G401 (cell line): ENCODE data around the gene ASIC2. TPM values are rescaled to one million over a fixed set of nuclear protein-coding genes. Genes with fewer than 3 reads are reported as not detected.
A peak's percentile ranks its signal among the peaks of the same experiment; 100 is the strongest.

Experiments
- DNase-seq: peaks from one replicate; pipeline ENCODE4 v3.0.0-alpha.2; 2015; ENCODE audit warnings: low spot score
- in situ Hi-C: cut with HindIII; loops from 2 replicates; pipeline ENCODE4 v1.10.0; 2016; ENCODE audit warnings: low sequenced_read_pairs, mixed read lengths
- total RNA-seq: library from RNA; depleted of rRNA; stranded (reverse); fragments of >200 nt; shearing (Covaris generic); gene quantifications from 2 replicates; pipeline ENCODE4 v1.2.3, GENCODE V29; 2014

ASIC2 gene
- total RNA-seq, 1 experiment from 2014 or later, result not detected

DNA sequence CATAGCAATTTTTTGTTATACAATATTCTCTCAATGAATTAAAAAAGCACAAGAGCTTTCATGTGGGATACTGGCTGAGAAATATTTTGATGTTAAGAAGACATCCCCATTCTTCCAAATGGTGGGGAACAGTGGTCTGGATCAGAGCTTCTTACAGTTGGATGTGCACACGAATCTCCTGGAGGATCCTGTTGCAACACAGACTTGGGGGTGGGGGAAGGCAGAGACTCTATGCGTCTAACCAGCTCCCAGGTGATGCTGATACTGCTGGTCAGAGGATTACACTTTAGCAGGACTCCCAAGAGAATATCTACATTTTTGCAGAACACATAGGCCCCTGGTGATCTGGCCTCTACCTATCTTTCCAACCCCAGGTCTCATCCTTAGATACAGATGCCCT lies 193.2 kb downstream of the ASIC2 start:
- in situ Hi-C loops, result no loop called here

GRCh38 chr17:33099252-33099651 lies 193.8 kb downstream of the ASIC2 start:
- in situ Hi-C loops, result no loop called here

More for the DNA sequence above, 193.2 kb downstream of the ASIC2 start:
- no peak for DNase-seq

GRCh38 chr17:33097411-33097810 lies 195.7 kb downstream of the ASIC2 start:
- peak; percentile 82 for DNase-seq

More at GRCh38 chr17:33099252-33099651, 193.8 kb downstream of the ASIC2 start:
- DNase-seq, result no peak

GRCh38 chr17:33096161-33096560 lies 196.9 kb downstream of the ASIC2 start:
- in situ Hi-C loops, result no loop called here
- DNase-seq, result peak; percentile 12

More at GRCh38 chr17:33097411-33097810, 195.7 kb downstream of the ASIC2 start:
- in situ Hi-C loops, result no loop called here

DNA sequence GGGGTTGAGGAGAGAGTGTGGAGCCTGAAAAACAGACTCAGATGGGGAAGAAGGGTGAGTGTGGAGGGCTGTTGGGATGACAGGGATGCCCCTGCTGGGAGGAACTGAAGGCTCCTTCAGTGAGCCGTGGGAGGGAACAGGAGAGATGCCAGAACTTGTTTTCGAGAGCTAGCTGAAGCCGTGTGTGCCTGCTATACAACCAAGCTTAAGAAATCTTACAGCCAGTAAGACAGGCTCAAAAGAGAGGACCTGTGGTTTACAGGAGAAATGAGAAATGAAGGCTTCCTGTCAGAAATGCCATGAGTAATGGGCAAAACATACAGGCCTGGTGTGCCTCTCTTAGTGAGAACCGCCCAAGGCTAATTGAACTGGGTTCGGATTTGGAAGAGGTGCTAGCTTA lies 201.8 kb downstream of the ASIC2 start:
- no peak for DNase-seq
- in situ Hi-C loops, result no loop called here

DNA sequence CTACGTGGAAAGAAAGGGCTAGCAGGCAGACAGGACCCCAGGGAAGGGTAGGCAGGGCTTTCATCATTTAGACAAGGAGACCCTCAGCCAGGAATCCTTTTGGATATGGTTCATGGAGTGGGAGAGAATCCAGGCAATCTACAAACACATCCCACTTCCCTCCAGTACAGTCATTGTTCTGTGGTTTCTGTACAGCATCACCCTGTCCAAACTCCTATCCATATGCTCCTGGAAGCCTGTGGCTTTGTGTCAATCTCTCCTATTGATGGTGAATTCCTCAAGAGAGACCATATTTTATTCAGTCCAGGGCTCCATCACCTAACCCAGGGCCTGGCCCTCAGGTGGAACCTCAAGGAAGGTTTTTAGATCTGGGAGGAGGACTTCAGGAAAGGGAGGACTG lies 202.3 kb downstream of the ASIC2 start:
- in situ Hi-C loops, result no loop called here
- DNase-seq, result no peak

GRCh38 chr17:33086878-33087277 lies 206.2 kb downstream of the ASIC2 start:
- DNase-seq, result no peak
- in situ Hi-C loops, result no loop called here

DNA sequence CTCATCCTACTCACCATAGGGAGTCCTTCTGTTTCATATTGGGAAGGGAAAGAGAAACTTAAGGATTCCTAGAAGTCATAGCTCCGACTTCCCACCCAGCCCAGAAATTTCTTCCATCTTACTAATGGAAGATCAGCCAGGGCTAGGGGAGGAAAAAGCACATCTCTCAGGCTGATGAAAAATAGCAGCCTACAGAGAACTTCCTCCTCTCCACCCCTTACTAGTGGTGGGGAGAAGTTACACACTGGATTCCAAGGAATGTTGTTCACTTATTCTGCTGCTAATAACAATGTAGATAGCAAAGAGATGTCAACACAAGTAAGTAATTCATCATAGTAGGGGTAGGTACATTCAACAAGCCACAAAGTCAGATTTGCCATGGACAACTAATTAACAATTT lies 207.1 kb downstream of the ASIC2 start:
- in situ Hi-C loops, result no loop called here

DNA sequence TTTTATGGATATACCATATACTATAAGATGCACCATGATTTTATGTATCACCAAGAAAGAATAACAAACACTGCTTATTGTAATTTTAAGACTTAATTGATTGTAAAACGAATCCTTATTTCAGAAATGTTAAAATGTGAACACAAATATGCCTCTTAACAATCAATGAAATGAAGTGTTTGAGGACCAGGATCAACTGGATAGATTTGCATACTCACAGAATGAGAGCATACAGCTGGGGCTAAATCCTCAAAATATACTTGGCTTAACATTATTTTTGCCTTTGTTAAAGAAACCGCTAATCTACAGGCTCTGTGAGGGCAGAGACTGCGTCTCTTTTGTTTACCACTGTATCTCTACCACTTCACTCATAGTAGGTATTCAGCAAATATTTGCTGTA lies 207.8 kb downstream of the ASIC2 start:
- no peak for DNase-seq
- in situ Hi-C loops, result no loop called here

More for the DNA sequence above, 207.1 kb downstream of the ASIC2 start:
- DNase-seq, result no peak

DNA sequence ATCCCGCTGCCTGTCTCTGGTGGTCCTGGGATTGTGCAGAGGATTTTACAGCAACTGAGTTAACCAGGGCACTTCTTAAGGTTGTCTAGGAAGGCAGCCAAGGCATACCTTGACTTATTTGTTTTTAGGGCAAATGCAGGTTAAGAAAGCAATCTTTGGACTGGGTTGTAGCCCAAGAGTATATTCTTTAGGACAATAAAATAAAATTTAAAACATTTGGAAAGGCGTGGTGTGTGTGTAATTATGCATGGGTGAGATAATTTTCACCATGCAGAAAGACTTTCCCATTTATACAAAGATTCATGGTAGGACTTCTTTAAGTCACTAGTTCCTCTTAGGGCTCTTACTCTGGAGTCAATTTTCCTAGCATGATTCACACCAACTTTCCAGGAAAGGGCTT lies 208.3 kb downstream of the ASIC2 start:
- in situ Hi-C loops, result no loop called here
- DNase-seq, result no peak

DNA sequence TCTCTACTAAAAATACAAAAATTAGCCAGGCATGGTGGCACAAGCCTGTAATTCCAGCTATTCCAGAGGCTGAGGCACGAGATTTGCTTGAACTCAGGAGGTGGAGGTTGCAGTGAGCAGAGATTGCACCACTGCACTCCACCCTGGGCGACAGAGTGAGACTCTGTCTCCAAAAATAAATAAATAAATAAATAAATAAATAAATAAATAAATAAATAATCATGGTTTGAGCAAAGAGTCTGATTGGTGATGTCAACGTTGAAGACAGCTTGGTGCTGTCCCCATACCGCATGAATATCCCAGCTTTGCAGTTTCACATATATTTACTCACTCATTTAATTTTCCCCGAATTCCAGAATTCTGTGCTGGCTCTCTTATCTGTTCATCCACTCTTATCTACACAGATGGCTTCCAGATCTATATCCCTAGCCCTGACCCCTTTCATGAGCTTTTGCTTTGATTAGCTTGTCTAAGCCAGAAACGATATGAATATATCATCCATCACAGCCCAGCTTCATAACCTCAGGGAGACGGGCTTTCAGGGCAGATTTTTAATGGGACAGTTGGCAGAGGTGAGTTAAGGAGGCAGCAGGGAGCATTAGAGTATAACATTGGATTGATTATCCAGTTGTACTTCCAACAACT lies 210.4 kb downstream of the ASIC2 start:
- in situ Hi-C loops, result no loop called here
- DNase-seq, result no peak

GRCh38 chr17:33080091-33080490 lies 213.0 kb downstream of the ASIC2 start:
- in situ Hi-C loops, result no loop called here
- DNase-seq, result no peak

DNA sequence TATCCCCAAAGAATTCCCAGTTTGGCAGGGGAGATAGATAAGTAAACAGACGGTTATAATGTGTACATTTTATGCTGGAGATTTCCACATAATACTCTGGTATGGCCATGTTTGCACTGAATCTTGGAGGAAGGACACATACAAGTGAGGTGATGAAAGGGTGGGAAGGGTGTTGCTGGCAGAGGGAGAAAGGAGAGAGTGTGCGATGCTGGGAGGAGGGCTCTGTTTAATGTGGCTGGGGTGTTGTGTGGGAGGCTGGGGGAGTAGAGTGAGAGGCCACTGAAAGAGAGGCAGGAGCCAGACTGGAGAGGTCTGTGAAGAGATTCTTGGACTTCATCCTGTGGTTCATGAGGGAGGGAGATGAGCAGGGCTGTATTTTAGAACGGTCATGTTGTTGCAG lies 213.9 kb downstream of the ASIC2 start:
- in situ Hi-C loops, result no loop called here
- DNase-seq, result no peak

GRCh38 chr17:33076979-33077378 lies 216.1 kb downstream of the ASIC2 start:
- no peak for DNase-seq
- in situ Hi-C loops, result no loop called here

- no peak for DNase-seq
- in situ Hi-C loops, result no loop called here
Observed at GRCh38 chr17:33073416-33073815, 219.7 kb downstream of the ASIC2 start.

DNA sequence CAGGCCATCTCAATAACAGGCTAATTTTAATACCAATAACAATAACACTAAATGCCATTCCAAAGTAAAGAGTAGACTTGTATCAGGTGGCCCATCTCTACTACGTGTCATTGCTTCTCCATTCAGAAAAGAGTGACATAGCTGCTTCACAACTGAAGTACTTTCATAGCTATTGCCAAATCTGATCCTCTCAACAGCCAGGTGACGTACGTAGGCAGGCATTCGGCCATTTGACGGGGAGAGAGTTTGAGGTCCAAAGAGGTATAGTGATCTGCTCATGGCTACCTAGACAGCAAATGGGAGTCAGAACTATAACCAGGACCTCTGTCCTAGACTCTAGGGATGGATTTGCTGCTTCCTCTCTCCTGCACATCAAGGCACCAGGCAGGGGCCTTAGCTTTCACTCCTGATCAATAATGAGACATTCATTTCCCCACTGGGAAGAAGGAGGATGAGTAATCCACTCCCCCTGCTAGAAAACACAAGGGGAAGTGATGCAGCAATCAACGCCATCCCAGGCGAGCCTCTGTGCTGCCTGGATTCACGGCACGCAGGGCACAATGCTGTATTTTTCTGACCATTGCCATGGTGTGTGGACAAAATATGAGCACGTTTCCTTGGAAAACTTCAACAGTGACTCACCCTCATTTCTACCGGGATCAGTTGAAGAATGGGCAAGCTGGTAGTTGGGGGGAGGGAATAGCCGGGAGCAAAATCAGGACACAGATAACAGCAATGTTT lies 220.5 kb downstream of the ASIC2 start:
- no peak for DNase-seq
- in situ Hi-C loops, result no loop called here

GRCh38 chr17:33071656-33072055 lies 221.4 kb downstream of the ASIC2 start:
- no peak for DNase-seq
- in situ Hi-C loops, result no loop called here

GRCh38 chr17:33057564-33057963 lies 235.5 kb downstream of the ASIC2 start:
- in situ Hi-C loops, result no loop called here
- DNase-seq, result no peak

DNA sequence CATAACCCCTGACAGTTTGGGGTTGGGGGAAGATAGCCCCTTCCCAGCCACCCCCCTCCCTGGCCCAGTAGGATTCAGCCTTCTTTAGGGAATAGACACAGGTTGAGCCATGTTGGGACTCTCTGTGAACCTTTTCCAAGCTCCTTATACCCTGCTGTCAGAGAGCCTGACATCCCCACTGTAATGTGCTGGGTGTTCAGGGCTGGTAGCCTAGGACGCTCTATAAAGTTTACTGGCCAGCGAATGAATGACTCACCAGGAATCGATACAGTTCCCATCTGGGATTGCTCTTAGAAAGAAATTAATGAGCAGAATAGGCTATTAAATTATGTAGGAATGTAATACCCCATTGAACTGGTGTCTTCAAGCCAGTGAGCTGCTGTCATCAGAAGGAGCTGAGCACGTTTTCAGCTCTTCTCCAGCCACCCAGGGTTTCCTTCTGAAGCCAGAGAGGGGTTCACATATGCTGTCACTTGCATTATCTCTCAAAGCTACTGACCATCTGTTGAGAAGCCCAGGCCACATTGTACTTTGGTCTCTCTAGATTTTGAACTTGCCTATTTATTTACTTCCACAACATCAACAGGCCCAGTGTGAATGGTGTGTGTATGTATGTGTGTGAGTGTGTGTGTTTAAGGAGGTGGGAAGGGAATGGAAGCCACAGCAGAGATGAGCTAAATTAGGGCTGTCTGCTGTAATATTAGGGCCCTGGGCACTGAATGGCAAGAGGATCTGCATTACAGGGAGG lies 236.5 kb downstream of the ASIC2 start:
- no peak for DNase-seq
- in situ Hi-C loops, result no loop called here

GRCh38 chr17:33055746-33056145 lies 237.3 kb downstream of the ASIC2 start:
- in situ Hi-C loops, result no loop called here
- DNase-seq, result no peak
